Activated naive CD4-positive, alpha-beta T cell treated with Interleukin-2 at 50 U/mL for 16 hours (primary cell): Measurements from ENCODE around the gene RCBTB2.
"Not testable (repeated sequence)": the region's sequence is repeated elsewhere in the genome, so short reads cannot be mapped to it uniquely, and the experiment has no call there.

Source experiments
- DNase-seq: peaks from one replicate; pipeline ENCODE4 v3.0.0-alpha.2; 2020

RCBTB2 gene

DNA sequence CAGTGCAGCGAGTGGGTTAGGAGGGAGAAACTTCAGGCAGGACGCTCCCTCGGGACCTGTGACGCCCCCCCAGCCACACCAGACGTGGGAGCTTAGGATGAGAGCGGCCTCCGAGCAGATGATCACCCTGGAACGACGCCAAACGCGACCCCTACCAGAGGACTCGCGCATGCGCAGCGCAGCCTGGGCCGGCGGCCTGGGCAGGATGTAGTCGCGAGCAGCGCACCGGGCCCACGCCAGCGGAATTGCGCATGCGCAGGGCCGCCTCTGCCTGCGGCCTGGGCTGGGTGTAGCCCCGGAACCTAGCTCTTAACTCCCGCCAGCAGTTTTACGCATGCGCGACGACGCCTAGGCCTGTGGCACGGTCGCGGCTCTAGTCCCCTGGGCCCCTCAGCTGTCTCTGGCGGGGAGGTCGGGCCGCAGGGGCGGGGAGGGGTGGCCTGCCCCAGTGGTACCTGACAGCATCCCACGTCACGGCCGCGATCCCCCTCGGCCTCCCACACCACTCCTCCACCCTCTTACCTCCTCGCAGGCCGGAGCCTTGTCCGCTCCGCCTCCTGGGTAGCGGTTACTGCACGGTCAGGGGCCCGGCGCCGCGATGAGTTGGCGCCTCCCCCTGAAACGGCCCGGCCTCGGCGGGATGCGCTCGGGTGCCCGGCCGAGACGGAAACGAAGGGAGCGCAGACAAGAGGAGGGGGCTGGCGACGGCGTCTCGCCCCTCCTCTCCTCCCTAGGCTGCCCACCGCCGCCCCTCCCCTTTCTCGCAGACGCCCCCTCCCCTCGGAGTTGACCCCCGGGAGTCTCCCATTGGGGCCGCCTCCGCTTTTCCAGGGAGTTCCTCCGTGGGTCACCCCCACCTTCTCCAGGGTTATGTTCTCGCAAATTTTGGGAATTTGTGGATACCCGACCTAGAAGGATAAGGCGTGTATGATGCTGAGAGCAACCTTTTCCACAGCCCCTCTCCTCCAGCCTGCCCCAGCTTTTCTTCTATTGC, at the start of gene RCBTB2:
Gene RCBTB2 (minus strand): TSS at position 575 of the 994 bp plus-strand sequence. CDS start 11,141 bp downstream, outside the sequence.
- peak; percentile 98 for DNase-seq

DNA sequence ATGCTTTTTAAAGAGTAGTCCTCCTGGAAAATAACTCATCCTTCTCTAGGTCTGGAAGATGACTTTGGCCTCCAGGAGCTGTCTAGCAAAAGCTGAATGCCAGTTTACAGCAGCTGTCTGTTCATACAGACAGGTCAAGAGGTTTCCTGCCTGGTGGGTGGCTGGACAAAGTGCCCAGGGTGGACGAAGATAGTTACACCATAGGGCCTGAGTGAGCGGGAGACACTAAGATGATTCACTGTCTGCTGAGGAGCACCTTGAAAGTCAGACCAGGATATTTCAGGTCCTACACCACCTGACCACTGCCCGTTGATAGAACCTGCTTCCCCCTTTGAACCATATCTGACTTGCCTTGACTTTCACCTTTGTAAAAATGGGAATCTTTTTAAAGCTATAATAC, 49.2 kb upstream of the RCBTB2 start:
- DNase-seq, result no peak

DNA sequence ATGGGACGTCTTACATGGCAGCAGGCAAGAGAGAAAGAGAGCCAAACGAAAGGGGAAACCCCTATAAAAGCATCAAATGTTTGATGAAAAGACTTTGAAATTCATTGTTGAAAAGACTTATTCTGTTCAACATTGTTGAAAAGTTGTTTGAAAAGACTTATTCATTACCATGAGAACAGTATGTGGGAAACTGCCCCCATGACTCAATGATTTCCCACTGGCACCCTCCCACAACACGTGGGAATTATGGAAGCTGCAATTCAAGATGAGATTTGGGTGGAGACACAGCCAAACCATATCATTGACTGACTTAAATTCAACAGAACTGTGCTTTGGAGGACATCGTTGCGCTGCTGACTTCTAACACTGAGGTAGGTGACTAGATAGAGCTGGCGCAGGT, 48.0 kb upstream of the RCBTB2 start:
- no peak for DNase-seq

DNA sequence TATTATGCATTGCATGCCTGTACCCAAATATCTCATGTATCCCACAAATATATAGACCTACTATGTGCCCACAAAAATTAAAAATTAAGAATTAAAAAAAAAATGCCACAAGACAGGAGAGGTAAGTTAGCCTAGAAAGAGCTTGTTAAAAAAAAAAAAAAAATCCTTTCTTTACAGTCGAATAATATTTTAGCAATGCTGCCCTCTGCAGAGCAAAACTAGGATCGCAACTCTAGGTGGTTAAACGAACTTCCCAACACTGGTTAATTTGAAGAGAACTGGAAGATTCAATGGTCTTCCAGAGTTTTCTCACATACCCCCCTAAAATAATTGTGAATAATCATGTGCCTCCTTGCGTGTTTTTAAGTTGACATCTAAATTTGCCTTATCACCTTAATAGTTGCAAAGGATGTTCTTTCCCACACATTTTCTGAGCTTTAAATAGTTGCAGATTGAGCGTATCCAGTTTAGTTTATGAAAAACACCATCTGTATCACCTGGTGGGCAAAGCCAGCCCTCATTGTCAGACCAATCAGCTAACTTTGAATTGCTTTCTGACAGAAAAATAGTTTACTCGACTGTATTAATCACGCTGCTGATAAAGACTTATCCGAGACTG, 47.4 kb upstream of the RCBTB2 start:
- peak; percentile 76 for DNase-seq

DNA sequence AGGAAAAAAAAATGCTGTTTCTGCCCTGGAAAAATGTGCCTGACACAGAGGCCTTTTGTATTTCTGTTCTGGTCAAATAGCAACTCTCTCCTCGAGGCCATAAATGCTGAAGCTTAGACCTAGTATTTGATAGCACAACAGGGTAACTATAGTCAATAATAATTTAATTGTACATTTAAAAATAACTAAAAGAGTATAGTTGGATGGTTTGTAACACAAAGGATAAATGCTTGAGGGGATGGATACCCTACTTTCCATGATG, 47.0 kb upstream of the RCBTB2 start:
- not testable (repeated sequence) for DNase-seq

DNA sequence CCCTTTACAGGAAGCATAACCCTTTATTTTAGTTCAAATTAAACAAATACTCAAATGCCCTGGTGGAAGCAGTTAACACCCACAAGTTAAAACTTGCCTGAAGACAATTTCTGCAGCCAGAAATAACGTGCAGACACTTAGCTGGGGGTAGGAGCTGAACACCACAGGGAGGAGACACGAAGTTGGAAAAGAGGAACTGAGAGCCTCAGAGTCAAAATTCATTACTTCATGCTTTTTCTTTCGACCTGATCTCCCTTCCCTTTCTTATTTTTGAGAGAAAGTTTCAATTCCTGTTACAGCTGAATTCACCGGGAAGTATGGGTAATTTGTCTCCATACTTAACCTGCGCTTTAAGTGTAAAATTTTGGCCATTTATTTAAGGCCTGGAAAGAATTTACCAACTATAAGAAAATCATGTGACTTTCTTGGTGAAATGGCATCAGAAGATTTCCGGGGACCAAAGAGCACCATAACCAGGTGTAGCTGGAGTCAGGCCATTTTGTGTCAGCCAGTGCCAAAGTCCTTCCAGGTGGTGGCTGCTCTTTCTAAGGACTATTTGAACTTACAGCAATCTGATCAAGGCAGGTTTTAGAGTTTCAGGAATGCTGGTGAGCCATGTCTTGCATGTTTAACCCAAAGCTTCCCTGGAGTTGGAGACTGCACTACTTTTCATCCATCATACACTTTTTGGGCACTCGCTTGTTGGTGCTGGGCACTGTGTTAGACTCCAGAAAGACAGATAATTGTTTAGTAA, 46.5 kb upstream of the RCBTB2 start:
- no peak for DNase-seq

DNA sequence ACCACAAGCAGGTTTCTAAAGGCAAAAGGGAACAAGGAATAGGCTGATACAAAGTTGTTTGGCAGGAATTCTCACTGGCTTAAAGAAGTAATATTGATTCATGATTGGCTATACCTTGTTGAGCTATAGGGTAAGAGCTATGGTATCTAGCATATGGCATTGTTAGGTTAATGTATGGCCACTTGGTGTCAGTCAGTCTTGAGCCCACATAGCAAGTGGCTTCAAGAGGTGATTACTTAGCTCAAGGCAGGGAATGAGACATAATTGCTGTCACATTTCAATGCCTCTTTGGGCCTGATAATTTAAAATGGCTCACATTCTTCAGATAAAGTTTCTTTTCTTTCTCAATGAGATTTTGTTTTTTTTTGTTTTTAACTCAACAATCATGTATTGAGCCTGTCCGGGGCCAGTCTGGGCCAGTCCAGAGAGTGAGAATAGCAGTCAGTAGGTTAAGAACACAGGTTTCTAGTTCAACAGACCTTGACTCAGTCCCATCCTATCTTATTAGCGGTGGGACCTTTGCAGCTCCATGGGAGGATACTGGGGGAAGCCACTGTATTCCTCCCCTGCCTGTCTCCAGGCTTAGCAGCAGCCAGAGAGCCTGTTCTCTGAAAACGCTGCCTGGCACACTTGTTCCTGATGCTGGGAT, 45.8 kb upstream of the RCBTB2 start:
- DNase-seq, result no peak

DNA sequence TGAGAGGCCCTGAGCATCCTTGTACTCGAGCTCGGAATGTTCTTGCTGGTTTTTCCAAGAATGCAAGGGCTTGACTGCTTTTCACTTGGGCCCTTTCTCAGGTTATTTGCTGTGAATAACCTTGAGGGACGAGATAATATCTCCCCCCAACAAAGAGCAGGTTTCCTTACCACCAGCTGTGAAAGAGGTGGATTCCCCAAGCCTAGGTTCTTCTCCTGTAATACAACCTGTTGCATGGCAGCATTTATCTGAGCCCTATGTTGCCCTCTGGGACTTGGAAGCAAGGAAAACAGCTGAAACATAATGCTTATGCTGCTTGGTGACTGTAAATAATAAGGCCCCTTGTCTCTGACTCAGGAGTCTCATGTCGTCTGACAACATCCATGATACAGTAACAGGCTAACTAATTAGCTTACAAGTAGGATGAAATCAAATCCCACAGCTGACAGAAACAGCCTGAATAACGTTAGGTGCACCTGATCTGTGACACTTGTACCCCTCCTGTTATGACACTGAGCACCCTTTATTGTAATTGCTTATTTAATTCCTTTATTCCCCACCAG, 43.6 kb upstream of the RCBTB2 start:
- DNase-seq, result no peak

DNA sequence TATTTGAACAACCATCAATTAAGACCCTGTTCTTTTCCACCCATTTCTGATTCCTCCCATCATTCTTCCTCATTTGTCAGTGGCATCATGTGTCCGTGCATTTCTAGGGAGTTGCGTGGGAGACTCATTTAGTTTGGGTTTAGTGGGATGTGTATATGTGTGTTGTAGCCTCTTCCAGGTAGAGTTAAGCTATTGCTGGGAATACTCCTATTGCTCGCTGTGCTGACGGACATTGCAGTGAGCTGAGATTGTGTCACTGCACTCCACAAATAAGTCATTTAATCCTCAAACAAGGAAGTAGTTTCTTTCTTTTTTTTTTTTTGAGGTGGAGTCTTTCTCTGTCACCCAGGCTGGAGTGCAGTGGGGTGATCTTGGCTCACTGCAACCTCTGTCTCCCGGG, 42.2 kb upstream of the RCBTB2 start:
- DNase-seq, result no peak

DNA sequence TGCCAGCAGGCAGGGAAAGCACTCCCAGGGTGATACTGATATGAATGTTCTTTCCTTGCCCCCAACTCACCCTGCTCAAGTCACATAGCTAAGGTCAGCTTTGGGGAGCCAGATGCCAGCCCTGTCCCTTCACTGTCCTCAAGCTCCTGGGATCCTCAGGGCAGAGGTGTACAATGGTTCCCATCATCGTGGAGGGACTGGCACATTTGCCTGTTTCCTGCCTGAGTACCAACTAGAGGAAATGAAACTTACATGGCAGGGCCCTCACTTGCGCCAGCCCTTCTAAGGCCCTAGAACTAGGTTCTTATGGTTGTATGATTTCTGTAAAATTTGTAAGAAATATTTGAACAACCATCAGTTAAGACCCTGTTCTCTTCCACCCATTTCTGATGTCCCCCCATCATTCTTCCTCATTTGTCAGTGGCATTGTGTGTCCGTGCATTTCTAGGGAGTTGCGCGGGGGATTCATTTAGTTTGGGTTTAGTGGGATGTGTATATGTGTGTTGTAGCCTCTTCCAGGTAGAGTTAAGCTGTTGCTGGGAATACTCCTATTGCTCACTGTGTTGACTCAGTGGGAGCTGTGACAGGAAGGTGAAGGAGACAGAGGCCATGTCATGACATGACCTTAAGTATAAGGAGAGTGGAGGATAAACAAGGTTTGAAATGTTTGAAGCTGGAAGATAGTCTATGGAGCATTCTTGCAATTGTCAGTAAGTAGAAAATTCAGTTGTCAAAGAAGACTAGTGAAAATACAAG, 41.3 kb upstream of the RCBTB2 start:
- DNase-seq, result no peak

DNA sequence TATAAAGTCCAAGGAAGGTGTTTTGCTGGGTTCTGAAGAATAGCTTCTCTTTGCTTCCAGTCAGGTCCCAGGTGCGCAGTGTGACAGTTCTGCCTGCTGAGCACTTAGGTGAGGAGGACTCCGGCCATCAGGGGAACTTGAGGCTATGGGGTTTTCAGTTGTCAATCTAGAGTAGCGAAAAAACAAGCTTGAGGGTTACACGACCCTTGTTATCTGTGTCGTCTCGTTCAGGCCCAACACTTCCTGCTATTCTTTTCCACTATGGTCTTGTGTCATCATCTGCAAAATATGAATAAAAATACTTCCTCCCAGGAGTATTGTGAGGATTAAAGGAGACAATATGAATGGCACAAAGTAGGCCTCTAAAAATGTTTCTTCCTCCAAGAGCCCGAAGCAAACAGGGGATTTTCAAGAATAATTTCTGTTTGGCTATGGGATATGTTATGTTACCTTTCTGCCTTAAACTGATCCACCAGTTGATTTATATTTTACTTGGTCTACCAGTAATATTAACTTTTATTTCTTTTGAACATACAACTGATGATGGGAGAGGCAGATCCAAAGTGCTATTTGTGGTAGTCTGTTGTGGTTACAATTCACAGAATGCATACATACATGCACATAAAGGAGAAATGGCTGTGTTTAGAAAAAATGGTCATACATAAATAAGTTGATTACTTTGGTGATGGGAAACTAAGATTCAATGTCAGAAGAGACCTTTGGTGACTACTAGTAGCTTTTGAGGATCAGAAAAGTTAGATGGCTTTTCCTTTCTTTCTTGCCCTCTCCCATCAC, 40.5 kb upstream of the RCBTB2 start:
- no peak for DNase-seq

DNA sequence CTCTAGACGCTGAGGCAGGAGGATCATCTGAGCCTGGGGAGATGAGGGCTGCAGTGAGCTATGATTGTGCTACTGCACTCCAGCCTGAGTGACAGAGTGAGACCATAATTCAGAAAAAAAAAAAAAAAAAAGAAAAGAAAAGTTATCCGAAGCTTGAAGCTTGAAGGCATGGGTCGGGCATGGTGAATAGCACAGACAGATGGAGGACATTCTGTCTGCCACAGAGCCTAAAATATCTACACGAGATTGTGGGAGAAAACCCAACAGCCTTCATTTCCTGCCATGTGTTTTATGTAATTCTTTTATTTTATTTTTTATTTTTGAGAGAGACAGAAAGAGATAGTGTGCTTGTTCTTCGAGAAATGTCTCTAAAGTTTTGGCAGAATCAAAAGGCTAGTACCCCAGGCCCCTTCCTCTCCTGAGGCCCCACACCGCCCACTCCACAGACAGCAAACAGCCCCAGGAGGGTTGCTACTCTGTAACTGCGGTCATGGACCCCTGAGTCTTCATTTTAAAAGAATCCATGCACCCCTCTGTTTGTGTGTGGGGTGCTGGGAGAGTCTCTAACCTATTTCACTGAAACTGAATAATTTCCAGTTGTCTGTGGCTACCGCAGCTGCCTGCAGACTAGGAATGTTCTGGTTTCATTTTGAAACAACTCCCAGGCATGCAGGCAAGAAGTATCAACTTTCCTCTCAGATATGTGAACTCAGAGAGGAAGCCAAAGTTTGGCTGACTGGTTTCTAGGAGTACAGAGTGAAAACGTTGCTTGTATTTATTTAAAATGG, 38.4 kb upstream of the RCBTB2 start:
- no peak for DNase-seq

DNA sequence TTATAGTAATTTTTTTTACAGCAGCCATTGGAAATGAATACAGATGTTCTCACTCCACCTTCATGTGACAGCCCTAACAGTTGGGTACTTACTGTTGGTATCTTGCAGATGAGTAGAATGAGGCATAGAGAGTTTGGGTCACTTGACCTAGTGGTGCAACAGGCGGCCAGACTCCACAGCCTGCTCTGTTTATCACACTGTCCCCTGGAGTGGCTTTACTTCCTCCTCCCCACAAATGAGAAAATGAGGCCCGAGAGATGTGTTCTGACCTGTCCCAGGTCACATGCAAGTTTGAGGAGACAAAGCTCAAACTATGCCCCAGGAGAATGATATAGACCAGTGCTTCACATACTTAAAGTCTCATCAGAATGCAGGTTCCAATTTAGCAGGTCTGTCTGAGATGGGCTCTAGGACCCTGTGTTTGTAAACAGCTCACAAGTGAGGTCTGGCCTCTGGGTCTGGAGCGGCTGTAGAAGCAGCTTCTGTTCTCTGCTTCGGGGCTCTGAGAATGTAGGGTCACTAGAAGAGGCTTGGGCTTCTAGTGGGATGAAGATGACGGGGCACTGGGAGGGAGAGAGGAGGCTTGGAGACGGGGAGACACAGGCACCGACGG, 37.4 kb upstream of the RCBTB2 start:
- DNase-seq, result no peak

DNA sequence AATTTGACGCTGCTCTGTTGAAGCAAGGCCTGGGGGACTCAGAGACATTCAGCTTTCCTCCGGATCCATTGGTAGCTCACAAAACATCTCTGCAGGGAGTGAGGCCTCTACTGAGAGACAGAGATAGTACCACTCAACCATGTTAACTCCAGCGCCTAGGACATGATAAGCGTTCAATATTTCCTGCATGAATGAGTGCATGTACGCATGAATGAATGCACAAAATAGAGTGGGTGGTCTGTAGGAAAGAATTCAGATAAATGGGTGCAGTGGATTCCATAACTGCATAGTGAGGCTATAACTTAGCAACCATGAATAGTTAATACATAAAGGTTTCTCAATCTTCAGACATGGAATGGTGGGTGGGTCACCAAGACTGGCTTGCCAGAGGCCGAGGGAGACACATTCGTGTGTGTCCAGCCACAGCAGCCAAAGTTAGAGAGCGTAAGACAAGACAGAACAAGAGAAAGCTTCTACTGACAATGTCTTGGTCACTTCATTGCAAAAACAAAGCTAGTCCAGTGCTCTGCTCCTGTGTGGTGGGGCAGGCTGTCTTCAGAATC, 36.3 kb upstream of the RCBTB2 start:
- DNase-seq, result no peak

DNA sequence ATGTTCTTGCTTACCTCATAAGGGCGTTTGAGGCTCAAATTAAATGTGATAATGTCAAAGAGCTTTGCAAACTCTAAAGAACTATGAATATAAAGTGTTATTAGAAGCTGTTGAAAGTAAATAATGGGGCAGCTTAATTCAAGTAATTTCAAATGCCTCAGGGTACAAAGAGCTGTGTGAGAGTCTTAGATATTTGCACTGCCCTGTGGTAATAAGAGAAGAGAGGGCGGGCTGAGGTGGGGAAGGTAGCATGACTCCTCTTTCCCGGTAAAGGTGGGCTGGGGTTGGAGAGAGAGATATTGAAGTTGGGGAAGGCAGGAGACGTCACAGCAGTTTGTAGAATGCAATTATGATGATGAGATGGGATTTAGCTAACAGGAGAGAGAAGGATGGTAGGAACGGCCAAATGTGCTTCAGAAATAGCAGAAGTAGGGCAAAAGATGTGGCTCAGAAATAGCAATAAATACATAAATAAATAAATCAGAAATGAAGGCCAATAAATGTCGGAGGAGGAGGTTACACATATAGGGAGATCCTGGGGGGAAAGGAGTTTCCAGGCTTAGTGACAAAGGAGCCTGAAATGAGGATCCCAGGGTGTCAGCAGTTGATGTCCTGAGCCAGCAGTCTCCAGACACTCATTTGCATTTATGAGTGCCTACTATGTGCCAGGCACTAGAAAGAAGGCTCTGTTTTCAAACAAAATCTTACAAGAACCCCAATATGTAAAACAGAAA, 35.7 kb upstream of the RCBTB2 start:
- DNase-seq, result no peak

DNA sequence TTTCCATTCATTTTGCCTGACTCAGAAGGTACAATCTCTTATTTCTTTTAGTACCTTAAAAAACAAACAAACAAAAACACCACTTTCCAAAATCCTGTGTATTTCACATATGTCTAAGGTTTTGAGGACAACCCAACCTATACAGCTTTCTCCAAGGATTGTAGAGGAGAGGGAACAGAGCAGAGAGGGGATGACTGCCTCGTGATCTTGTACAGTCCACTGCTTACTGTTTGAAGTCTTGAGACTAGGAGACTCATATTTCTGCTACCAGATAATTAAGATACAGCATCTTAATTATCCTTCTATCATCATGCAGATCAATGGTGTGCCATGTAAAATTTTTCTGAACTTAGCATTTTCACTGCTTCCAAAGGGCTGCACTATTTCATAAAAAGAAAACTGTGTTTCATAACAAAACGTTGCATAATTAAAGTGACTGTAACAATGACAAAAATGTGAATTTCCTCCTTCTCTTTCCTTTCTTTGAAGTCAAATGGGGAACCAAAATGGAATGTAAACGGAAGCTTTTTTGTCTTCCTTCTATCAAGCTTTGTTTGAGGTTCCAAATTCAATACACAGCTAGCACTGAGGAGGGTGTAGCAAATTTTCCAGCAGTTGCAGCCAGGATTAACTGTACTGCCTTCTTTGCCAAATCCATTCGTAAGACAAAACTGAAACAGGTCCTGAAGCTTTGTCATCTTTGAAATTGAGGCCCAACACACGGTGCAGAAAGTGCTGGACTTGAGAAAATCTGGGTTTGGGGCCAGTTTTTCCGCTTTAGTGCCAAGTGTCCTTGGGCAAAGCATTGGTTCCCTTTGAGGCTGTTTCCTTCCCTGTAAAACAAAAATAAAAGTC, 34.9 kb upstream of the RCBTB2 start:
- no peak for DNase-seq

DNA sequence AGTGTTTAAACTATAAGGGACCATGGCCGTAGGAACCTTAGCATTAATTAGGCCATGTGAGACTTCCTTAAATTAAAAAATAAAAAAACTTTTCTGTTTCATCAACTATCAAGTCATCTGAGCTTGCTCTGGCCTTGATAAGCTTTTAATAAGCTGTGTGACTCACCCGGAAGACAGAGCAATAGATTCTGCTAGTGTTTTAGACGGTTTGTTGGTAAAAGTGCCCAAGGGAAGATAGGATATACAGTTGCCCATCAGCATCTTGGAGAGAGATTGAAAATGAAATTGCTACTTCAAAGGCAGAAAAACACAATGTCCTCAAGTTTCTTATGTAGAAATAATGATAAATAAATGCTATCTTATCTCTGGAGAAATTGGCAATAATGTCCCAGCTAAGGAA, 31.2 kb upstream of the RCBTB2 start:
- no peak for DNase-seq

DNA sequence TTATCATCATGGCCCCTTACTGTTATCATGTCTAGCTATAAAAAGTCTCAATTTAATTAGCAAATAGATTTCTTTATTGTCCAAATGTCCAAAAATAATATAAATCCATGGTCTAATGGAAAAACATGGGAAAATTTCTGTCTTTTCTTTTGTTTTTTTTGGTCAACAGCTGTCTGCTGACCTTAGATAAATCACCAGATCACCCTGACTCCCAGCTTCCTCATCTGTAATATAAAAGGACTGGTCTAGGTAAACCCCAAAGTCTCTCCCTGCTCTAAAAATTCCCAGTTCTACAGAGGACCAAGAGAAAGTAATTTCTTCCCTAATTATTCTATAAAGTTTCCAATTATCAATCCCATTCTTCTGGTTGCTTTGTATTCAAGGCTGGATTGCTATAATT, 30.7 kb upstream of the RCBTB2 start:
- DNase-seq, result no peak
